ENCODE results near the gene TUBA1B.
"Not testable (repeated sequence)": the region's sequence is repeated elsewhere in the genome, so short reads cannot be mapped to it uniquely, and the experiment has no call there.

- not testable (repeated sequence) for TF ChIP-seq CTCF (IDR thresholded peaks at IDR 0.05; ENCODE audit: insufficient read depth, low read length, poor library complexity, severe bottlenecking); EZH2phosphoT487 (conservative IDR thresholded peaks at IDR 0.05; ENCODE audit: low read length)
Measured at GRCh38 chr12:49161901-49162300, 30.7 kb upstream of the TUBA1B start.

Measured in SU-DHL-6 (cell line).